GM23338 (cell line): ENCODE results near the gene ARSI.

Experiments used
- CTCF ChIP-seq, 2 experiments: fragments of 200-600 bp in 1 of 2; sonication (generic) in 1 of 2; conservative IDR thresholded peaks; 2 replicates each; pipeline versions ENCODE4 v1.5.1 to v1.6.1; 2016 to 2017; ENCODE audit warnings: antibody characterized with exemption in 2 of 2, low read depth in 2 of 2, mild to moderate bottlenecking in 2 of 2, moderate library complexity in 1 of 2
- EZH2 ChIP-seq: fragments of 200-600 bp; sonication (generic); IDR thresholded peaks from one replicate; pipeline ENCODE4 v1.8.0; 2017; ENCODE audit warnings: antibody characterized with exemption, mild to moderate bottlenecking, low read depth; ENCODE audit not compliant: unreplicated experiment
- EZH2phosphoT487 ChIP-seq: fragments of 200-600 bp; sonication (generic); IDR thresholded peaks from one replicate; pipeline ENCODE4 v1.8.1; 2018; ENCODE audit warnings: antibody characterized with exemption; ENCODE audit not compliant: unreplicated experiment
- JUNB ChIP-seq: IDR thresholded peaks from one replicate; pipeline ENCODE4 v1.6.1; 2016; ENCODE audit warnings: antibody characterized with exemption; ENCODE audit not compliant: unreplicated experiment
- POLR2AphosphoS5 ChIP-seq: IDR thresholded peaks from 2 replicates; pipeline ENCODE4 v1.6.1; 2016; ENCODE audit warnings: antibody characterized with exemption, low read depth
- REST ChIP-seq: IDR thresholded peaks from one replicate; pipeline ENCODE4 v1.6.1; 2018; ENCODE audit warnings: antibody characterized with exemption; ENCODE audit not compliant: unreplicated experiment
- ZNF331 ChIP-seq: fragments of 250-450 bp; sonication (Bioruptor Pico); IDR thresholded peaks from 2 replicates; pipeline ENCODE4 v1.5.0; 2020; ENCODE audit warnings: low read depth, mild to moderate bottlenecking, moderate library complexity
- ZNF462 ChIP-seq: fragments of 250-450 bp; sonication (Bioruptor Pico); IDR thresholded peaks from 2 replicates; pipeline ENCODE4 v1.5.0; 2020; ENCODE audit warnings: mild to moderate bottlenecking, moderate library complexity

GRCh38 chr5:150266871-150267291 is 35.8 kb downstream of the ARSI start:
- TF ChIP-seq POLR2AphosphoS5 (no peak), EZH2phosphoT487 (no peak), EZH2 (no peak), CTCF (conservative IDR thresholded peaks at IDR 0.05; ENCODE audit: low read depth in 2 of 2) (no peak), REST (no peak), ZNF331 (CRISPR knock-in tag) (no peak), JUNB (no peak), ZNF462 (CRISPR knock-in tag) (no peak)
